Omental fat pad (tissue), 4 donors: ENCODE data around the gene SIRPB2. TPM values are rescaled to one million over a fixed set of nuclear protein-coding genes. Genes with fewer than 3 reads are reported as not detected.

ENCODE experiments used
- ATAC-seq: fragments of 150-250 bp; one replicate; pipeline ENCODE4 v1.9.1; 2016; ENCODE audit warnings: mild to moderate bottlenecking, moderate library complexity; ENCODE audit not compliant: low FRiP score
- DNase-seq: peaks from one replicate; pipeline ENCODE4 v3.0.0-alpha.2; 2019; ENCODE audit warnings: low spot score
- CTCF ChIP-seq, 3 donors: fragments of 450-650 bp; IDR thresholded peaks; one replicate each; pipeline ENCODE4 v1.5.1; 2016 to 2017; ENCODE audit warnings: antibody characterized with exemption in 3 of 3, mild to moderate bottlenecking in 3 of 3, moderate library complexity in 2 of 3
- total RNA-seq, 4 donors: library from RNA; depleted of rRNA; stranded (reverse); fragments of >200 nt; gene quantifications; one replicate each; pipeline ENCODE4 v1.1.0, GENCODE V29; 2016

The SIRPB2 gene
- total RNA-seq, 4 donors from 2014 or later: 13.6 to 35.0 (median 25.7) TPM

- DNase-seq: no peak
- TF ChIP-seq CTCF (IDR thresholded peaks at IDR 0.05): no peak
- no peak for ATAC-seq
These were observed 11.2 kb downstream of the SIRPB2 start for GRCh38 chr20:1479831-1480595.

- ATAC-seq (peak; percentile 43), DNase-seq (no peak)
- no peak for TF ChIP-seq CTCF (IDR thresholded peaks at IDR 0.05)
These were observed 12.7 kb downstream of the SIRPB2 start for GRCh38 chr20:1478566-1478965.

DNA sequence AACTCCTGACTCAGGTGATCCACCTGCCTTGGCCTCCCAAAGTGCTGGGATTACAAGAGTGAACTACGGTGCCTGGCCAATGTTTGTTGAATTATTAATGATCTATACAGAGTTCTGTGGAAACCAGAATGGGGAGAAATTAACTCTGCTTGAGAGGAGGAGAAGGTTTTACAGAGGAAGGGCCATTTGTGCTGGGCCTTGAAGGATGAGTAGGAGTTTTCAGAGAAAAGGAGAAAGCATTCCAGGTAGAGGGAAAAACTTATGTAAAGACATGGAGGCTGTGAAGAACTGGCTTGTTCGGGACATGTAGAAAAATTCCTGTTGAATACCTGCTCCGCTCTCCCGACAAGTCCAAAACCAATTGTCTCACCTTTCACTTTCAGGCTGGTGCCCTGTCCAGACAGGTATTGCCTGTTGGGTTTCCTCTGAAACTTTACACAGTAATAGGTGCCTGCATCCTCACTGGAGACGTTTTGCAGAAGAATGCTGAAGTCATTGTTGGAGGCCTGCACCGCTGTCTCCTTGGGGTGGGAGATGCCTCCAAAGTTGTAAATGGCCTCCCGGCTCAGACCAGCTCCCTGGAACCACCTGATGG lies 13.2 kb downstream of the SIRPB2 start:
- ATAC-seq (no peak), DNase-seq (no peak)
- TF ChIP-seq CTCF (IDR thresholded peaks at IDR 0.05): no peak

GRCh38 chr20:1474817-1475603 lies 16.2 kb downstream of the SIRPB2 start:
- DNase-seq (no peak), ATAC-seq (no peak)
- TF ChIP-seq CTCF (IDR thresholded peaks at IDR 0.05): no peak

GRCh38 chr20:1474325-1474724 lies 16.9 kb downstream of the SIRPB2 start:
- no peak for TF ChIP-seq CTCF (IDR thresholded peaks at IDR 0.05)
- ATAC-seq: no peak
- no peak for DNase-seq

GRCh38 chr20:1473246-1474220 lies 17.7 kb downstream of the SIRPB2 start:
- no peak for TF ChIP-seq CTCF (IDR thresholded peaks at IDR 0.05)
- ATAC-seq: no peak
- no peak for DNase-seq
